Neural cell (in vitro differentiated cells): ENCODE measurements around the gene JAG2.

Experiments used
- CTCF ChIP-seq: fragments of 450-650 bp; IDR thresholded peaks from 2 replicates; pipeline ENCODE4 v1.5.1; 2014; ENCODE audit warnings: antibody characterized with exemption, mild to moderate bottlenecking, moderate library complexity; ENCODE audit not compliant: poor library complexity, severe bottlenecking
- EP300 ChIP-seq: fragments of 450-650 bp; conservative IDR thresholded peaks from 2 replicates; pipeline ENCODE4 v1.6.1; 2014; ENCODE audit warnings: antibody characterized with exemption, mild to moderate bottlenecking, moderate library complexity; ENCODE audit not compliant: poor library complexity, severe bottlenecking
- POLR2AphosphoS5 ChIP-seq: IDR thresholded peaks from 2 replicates; pipeline ENCODE4 v1.6.1; 2012
- TAF1 ChIP-seq: IDR thresholded peaks from 2 replicates; pipeline ENCODE4 v1.6.1; 2012; ENCODE audit warnings: low read depth

DNA sequence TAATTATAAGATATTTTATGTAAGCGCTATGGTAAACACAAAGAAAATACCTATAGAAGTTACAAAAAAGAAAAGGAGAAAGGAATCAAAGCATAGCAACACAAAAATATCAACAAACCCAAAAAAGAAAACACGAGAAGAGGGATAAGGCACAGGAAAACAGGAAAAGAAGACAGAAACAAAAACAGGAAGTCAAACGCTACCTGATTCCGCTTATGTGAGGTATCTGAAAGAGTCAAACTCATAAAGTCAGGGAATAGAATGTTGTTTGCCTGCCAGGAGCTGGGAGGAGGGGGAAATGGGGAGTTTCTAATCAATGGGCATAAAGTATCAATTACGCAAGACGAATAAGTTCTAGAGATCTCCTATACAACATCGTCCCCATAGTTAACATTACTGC lies 63.4 kb downstream of the JAG2 start:
- no peak for TF ChIP-seq TAF1
- TF ChIP-seq CTCF: no peak
- TF ChIP-seq POLR2AphosphoS5: no peak
- TF ChIP-seq EP300: no peak
